HCT116 (cell line): ENCODE results near the gene CDHR5. TPM values are rescaled to one million over a fixed set of nuclear protein-coding genes. Genes with fewer than 3 reads are reported as not detected.
A peak's percentile ranks its signal among the peaks of the same experiment; 100 is the strongest.

ENCODE experiments used
- ATAC-seq: fragments of 200-7000 bp; cut with Tn5 transposase; 2 replicates; pipeline ENCODE4 v1.9.1; 2020; ENCODE audit warnings: mild to moderate bottlenecking, moderate library complexity
- BruUV-seq: library from RNA; stranded (reverse); fragments of 400-500 nt; replicated peaks from 2 replicates; lab custom pipeline; 2021; lab: Mats Ljungman, UMichigan
- CTCF ChIA-PET: fragments of 300-600 bp; sonication (Branson Sonifier 250); formaldehyde crosslinking; loops from one replicate; lab custom pipeline; 2021; ENCODE audit warnings: antibody characterized with exemption; lab: Charles Lee
- POLR2A ChIA-PET: fragments of 300-600, 350-600 bp; sonication (Branson Sonifier 250); formaldehyde crosslinking; loops from one replicate; lab custom pipeline; 2021; ENCODE audit warnings: antibody characterized with exemption; lab: Charles Lee
- RAD21 ChIA-PET, 2 experiments: fragments of 300-600 bp; sonication (Branson Sonifier 250); formaldehyde crosslinking; loops; one replicate each; lab custom pipeline; 2023; ENCODE audit warnings: low total read pairs in 2 of 2; ENCODE audit not compliant: uncharacterized antibody in 2 of 2, unreplicated experiment in 2 of 2, low non-redundant PET in 1 of 2; lab: Charles Lee
- DNase-seq: peaks from one replicate; pipeline ENCODE4 v3.0.0-alpha.2; 2010; ENCODE audit warnings: low read depth, low spot score
- H2AFZ ChIP-seq: fragments of 200-600 bp; shearing (Covaris generic), sonication (generic); 2 replicates; pipeline ENCODE4 v1.6.1; 2017; ENCODE audit warnings: low read depth, mixed run types, mixed read lengths, antibody characterized with exemption, low read length; ENCODE audit not compliant: poor library complexity, severe bottlenecking
- H3K27ac ChIP-seq: 2 replicates; pipeline ENCODE4 v1.5.1; 2012; ENCODE audit warnings: low read depth, low read length
- H3K27me3 ChIP-seq: fragments of 200-600 bp; sonication (generic); 2 replicates; pipeline ENCODE4 v1.6.1; 2016; ENCODE audit warnings: mixed run types, low read length, mixed read lengths; ENCODE audit not compliant: insufficient read depth
- H3K36me3 ChIP-seq, 2 experiments: fragments of 200-500 bp in 1 of 2; fragments of 200-600 bp in 1 of 2; sonication (Bioruptor generic) in 1 of 2; sonication (generic) in 1 of 2; 2 replicates each; pipeline versions ENCODE4 v1.5.1 to v1.6.1; 2014 to 2016; ENCODE audit warnings: low read length in 2 of 2, inconsistent platforms in 1 of 2, mixed read lengths in 1 of 2, mixed run types in 1 of 2; ENCODE audit not compliant: insufficient read depth in 2 of 2, control insufficient read depth in 1 of 2
- H3K4me1 ChIP-seq, 2 experiments: fragments of 200-600 bp in 1 of 2; sonication (generic) in 1 of 2; 2 replicates each; pipeline versions ENCODE4 v1.5.1 to v1.6.1; 2012 to 2017; ENCODE audit warnings: low read length in 2 of 2, inconsistent platforms in 1 of 2, mild to moderate bottlenecking in 1 of 2, mixed read lengths in 1 of 2, mixed run types in 1 of 2, moderate library complexity in 1 of 2; ENCODE audit not compliant: insufficient read depth in 2 of 2, control insufficient read depth in 1 of 2
- H3K4me2 ChIP-seq: fragments of 200-600 bp; sonication (generic); 2 replicates; pipeline ENCODE4 v1.6.1; 2017; ENCODE audit warnings: mixed run types, low read length, mixed read lengths
- H3K4me3 ChIP-seq, 2 experiments: fragments of 200-600 bp in 1 of 2; sonication (generic) in 1 of 2; replicated peaks in 1 of 2; 2 replicates each; pipeline ENCODE4 v1.5.1; 2011 to 2016; ENCODE audit warnings: low read length in 2 of 2, control low read depth in 1 of 2, low read depth in 1 of 2, mild to moderate bottlenecking in 1 of 2, mixed read lengths in 1 of 2, mixed run types in 1 of 2
- H3K79me2 ChIP-seq: fragments of 200-600 bp; sonication (generic); 2 replicates; pipeline ENCODE4 v1.6.1; 2017; ENCODE audit warnings: mild to moderate bottlenecking, mixed run types, low read length, moderate library complexity, mixed read lengths; ENCODE audit not compliant: insufficient read depth
- H3K9ac ChIP-seq: fragments of 200-600 bp; sonication (generic); 2 replicates; pipeline ENCODE4 v1.6.1; 2016; ENCODE audit warnings: low read length, mixed read lengths
- H3K9me2 ChIP-seq: fragments of 200-600 bp; sonication (generic), shearing (Covaris generic); 2 replicates; pipeline ENCODE4 v1.6.1; 2017; ENCODE audit warnings: mixed run types, mild to moderate bottlenecking, moderate library complexity; ENCODE audit not compliant: insufficient read depth
- H3K9me3 ChIP-seq, 2 experiments: fragments of 200-500 bp in 1 of 2; fragments of 200-600 bp in 1 of 2; sonication (Bioruptor generic) in 1 of 2; sonication (generic) in 1 of 2; 2 replicates each; pipeline ENCODE4 v1.6.1; 2014 to 2017; ENCODE audit warnings: low read length in 2 of 2, mixed read lengths in 2 of 2, inconsistent platforms in 1 of 2, low read depth in 1 of 2, mild to moderate bottlenecking in 1 of 2, mixed run types in 1 of 2, moderate library complexity in 1 of 2; ENCODE audit not compliant: control insufficient read depth in 1 of 2, insufficient read depth in 1 of 2
- H4K20me1 ChIP-seq: fragments of 200-600 bp; sonication (generic), shearing (Covaris generic); 2 replicates; pipeline ENCODE4 v1.6.1; 2017; ENCODE audit warnings: mixed run types, mild to moderate bottlenecking, moderate library complexity; ENCODE audit not compliant: insufficient read depth
- CBX3 ChIP-seq: IDR thresholded peaks from 2 replicates; pipeline ENCODE4 v1.6.1; 2012; ENCODE audit warnings: low read depth
- CTCF ChIP-seq, 3 experiments: fragments of 200-600 bp in 1 of 3; sonication (generic) in 1 of 3; IDR thresholded peaks in 2 of 3; conservative IDR thresholded peaks in 1 of 3; 2 replicates each; pipeline ENCODE4 v1.5.1; 2012 to 2017; ENCODE audit warnings: low read depth in 2 of 3, low read length in 2 of 3, antibody characterized with exemption in 1 of 3, borderline replicate concordance in 1 of 3, control low read depth in 1 of 3, mild to moderate bottlenecking in 1 of 3, mixed read lengths in 1 of 3, mixed run types in 1 of 3, moderate library complexity in 1 of 3; ENCODE audit not compliant: insufficient read depth in 1 of 3
- EZH2phosphoT487 ChIP-seq: fragments of 200-600 bp; IDR thresholded peaks from 2 replicates; pipeline ENCODE4 v1.6.1; 2018; ENCODE audit warnings: antibody characterized with exemption, borderline replicate concordance
- RAD21 ChIP-seq: IDR thresholded peaks from 2 replicates; pipeline ENCODE4 v1.6.1; 2012; ENCODE audit warnings: low read depth, mild to moderate bottlenecking
- YY1 ChIP-seq: IDR thresholded peaks from 2 replicates; pipeline ENCODE4 v1.6.1; 2011; ENCODE audit warnings: low read length, low read depth, moderate library complexity, mild to moderate bottlenecking; ENCODE audit not compliant: insufficient replicate concordance; ENCODE audit errors: extremely low read depth
- ZFX ChIP-seq: fragments of 450-650 bp; IDR thresholded peaks from 2 replicates; pipeline ENCODE4 v1.6.1; 2017
- ZNF274 ChIP-seq: fragments of 200-500 bp; sonication (Bioruptor generic); IDR thresholded peaks from 2 replicates; pipeline ENCODE4 v1.6.1; 2014; ENCODE audit warnings: mild to moderate bottlenecking, low read depth, low read length, inconsistent platforms
- intact Hi-C: fragments of 100-400 bp; cut with micrococcal nuclease; formaldehyde crosslinking; loops from 2 replicates; pipeline ENCODE4 v1.10.0; 2022
- total RNA-seq: library from RNA; stranded (reverse); gene quantifications from one replicate; pipeline ENCODE4 v1.2.1, GENCODE V29; 2021; ENCODE audit not compliant: unreplicated experiment
- TF ChIP-seq, protein P1 (sequence below): IDR thresholded peaks from 2 replicates; pipeline ENCODE4 v1.6.1; 2012; ENCODE audit warnings: low read depth

Gene CDHR5
- total RNA-seq, 1 experiment from 2014 or later, result not detected

- intact Hi-C loops, result no loop called here
- ChIA-PET POLR2A (no interaction called here), CTCF (no interaction called here)
- Histone ChIP-seq H3K27ac (no peak overlapping the region), H3K79me2 (peaks cover 81% of the 10 kb centered on the region), H2AFZ (no peak overlapping the region), H3K4me2 (no peak overlapping the region), H3K4me1 (peaks cover 12 to 23% of the 10 kb centered on the region in 2 experiments), H3K4me3 (no peak overlapping the region), H4K20me1 (no peaks in the 10 kb centered on the region; the same call in 1 of the 2 replicates), H3K27me3 (no peaks in the 10 kb centered on the region), H3K9ac (no peak overlapping the region), H3K9me3 (no peaks in the 10 kb centered on the region), H3K9me2 (no peaks in the 10 kb centered on the region)
- BruUV-seq, result TSS peak; percentile 1
- DNase-seq (no peak), ATAC-seq (no peak)
- no peak for TF ChIP-seq EZH2phosphoT487
- TF ChIP-seq ZFX, result no peak
- TF ChIP-seq ZNF274, result no peak
- no peak for TF ChIP-seq RAD21
- no peak for TF ChIP-seq YY1
- no peak for TF ChIP-seq CTCF (IDR thresholded peaks at IDR 0.05 in 2 of 3, conservative IDR thresholded peaks at IDR 0.05 in 1 of 3; ENCODE audit: borderline replicate concordance in 1 of 3, insufficient read depth in 1 of 3, low read depth in 2 of 3, low read length in 2 of 3)
- no peak for TF ChIP-seq CBX3
- TF ChIP-seq, protein P1, sequence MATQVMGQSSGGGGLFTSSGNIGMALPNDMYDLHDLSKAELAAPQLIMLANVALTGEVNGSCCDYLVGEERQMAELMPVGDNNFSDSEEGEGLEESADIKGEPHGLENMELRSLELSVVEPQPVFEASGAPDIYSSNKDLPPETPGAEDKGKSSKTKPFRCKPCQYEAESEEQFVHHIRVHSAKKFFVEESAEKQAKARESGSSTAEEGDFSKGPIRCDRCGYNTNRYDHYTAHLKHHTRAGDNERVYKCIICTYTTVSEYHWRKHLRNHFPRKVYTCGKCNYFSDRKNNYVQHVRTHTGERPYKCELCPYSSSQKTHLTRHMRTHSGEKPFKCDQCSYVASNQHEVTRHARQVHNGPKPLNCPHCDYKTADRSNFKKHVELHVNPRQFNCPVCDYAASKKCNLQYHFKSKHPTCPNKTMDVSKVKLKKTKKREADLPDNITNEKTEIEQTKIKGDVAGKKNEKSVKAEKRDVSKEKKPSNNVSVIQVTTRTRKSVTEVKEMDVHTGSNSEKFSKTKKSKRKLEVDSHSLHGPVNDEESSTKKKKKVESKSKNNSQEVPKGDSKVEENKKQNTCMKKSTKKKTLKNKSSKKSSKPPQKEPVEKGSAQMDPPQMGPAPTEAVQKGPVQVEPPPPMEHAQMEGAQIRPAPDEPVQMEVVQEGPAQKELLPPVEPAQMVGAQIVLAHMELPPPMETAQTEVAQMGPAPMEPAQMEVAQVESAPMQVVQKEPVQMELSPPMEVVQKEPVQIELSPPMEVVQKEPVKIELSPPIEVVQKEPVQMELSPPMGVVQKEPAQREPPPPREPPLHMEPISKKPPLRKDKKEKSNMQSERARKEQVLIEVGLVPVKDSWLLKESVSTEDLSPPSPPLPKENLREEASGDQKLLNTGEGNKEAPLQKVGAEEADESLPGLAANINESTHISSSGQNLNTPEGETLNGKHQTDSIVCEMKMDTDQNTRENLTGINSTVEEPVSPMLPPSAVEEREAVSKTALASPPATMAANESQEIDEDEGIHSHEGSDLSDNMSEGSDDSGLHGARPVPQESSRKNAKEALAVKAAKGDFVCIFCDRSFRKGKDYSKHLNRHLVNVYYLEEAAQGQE, result no peak
- TF ChIP-seq, all 23 proteins: peak for 0
- RAD21 ChIA-PET, result no interaction called here
- H3K36me3 ChIP-seq, result peaks cover 19 to 29% of the 10 kb centered on the region in 2 experiments; a peak in 3 of 4 replicates
Observed at GRCh38 chr11:579830-580601, 44.7 kb downstream of the CDHR5 start.
